ENCODE measurements around the gene GPR84.

Gene GPR84

GRCh38 chr12:54394281-54394719 is 30.0 kb upstream of the GPR84 start:
- Histone ChIP-seq H3K4me2 (ENCODE audit: low read length) (no peak overlapping the region), H3K56ac (ENCODE audit: low read length) (no peak overlapping the region), H3K36me3 (ENCODE audit: control insufficient read depth, insufficient read depth, low read length) (peaks cover 20% of the 10 kb centered on the region), H3K4me1 (ENCODE audit: control insufficient read depth, low read depth, low read length) (peaks cover 14% of the 10 kb centered on the region), H2BK120ac (ENCODE audit: low read depth, low read length) (no peak overlapping the region), H3K4ac (ENCODE audit: low read depth, low read length) (no peak overlapping the region), H4K5ac (ENCODE audit: low read length) (no peak overlapping the region), H2AK5ac (ENCODE audit: low read length) (no peak overlapping the region), H3K79me2 (ENCODE audit: control insufficient read depth, insufficient read depth, low read length) (no peaks in the 10 kb centered on the region), H3K23ac (ENCODE audit: low read length) (no peak overlapping the region), H2BK15ac (replicated peaks; ENCODE audit: low read depth) (no peak overlapping the region), H3K4me3 (ENCODE audit: low read length) (no peak overlapping the region), H2BK5ac (ENCODE audit: low read length) (no peak overlapping the region), H3K79me1 (ENCODE audit: low read length) (peaks cover 2% of the 10 kb centered on the region), H3K27me3 (ENCODE audit: insufficient read depth, low read length, poor library complexity) (no peaks in the 10 kb centered on the region), H3K27ac (ENCODE audit: low read depth, low read length) (no peak overlapping the region), H3K9ac (ENCODE audit: low read length) (no peak overlapping the region), H4K8ac (ENCODE audit: low read depth, low read length) (no peak overlapping the region), H3K18ac (ENCODE audit: low read length) (no peak overlapping the region)
- no CpG with 5 or more reads among the region's 4 CpGs for WGBS (ENCODE audit: extremely low coverage, insufficient coverage, low lambda C conversion rate)
- peak; percentile 86 for DNase-seq

GRCh38 chr12:54393743-54394142 is 29.5 kb upstream of the GPR84 start:
- H3K27me3 ChIP-seq (ENCODE audit: insufficient read depth, low read length, poor library complexity) = no peaks in the 10 kb centered on the region
- no peak overlapping the region for H3K4ac ChIP-seq (ENCODE audit: low read depth, low read length)
- H2BK5ac ChIP-seq (ENCODE audit: low read length) = no peak overlapping the region
- WGBS (ENCODE audit: extremely low coverage, insufficient coverage, low lambda C conversion rate) = no CpG with 5 or more reads among the region's 3 CpGs
- H3K23ac ChIP-seq (ENCODE audit: low read length) = no peak overlapping the region
- no peak overlapping the region for H3K4me2 ChIP-seq (ENCODE audit: low read length)
- no peak overlapping the region for H2BK120ac ChIP-seq (ENCODE audit: low read depth, low read length)
- H4K5ac ChIP-seq (ENCODE audit: low read length) = no peak overlapping the region
- H3K4me3 ChIP-seq (ENCODE audit: low read length) = no peak overlapping the region
- H3K18ac ChIP-seq (ENCODE audit: low read length) = no peak overlapping the region
- H3K56ac ChIP-seq (ENCODE audit: low read length) = no peak overlapping the region
- no peak overlapping the region for H3K27ac ChIP-seq (ENCODE audit: low read depth, low read length)
- no peak overlapping the region for H2BK15ac ChIP-seq (replicated peaks; ENCODE audit: low read depth)
- no peak overlapping the region for H3K9ac ChIP-seq (ENCODE audit: low read length)
- peaks cover 18% of the 10 kb centered on the region for H3K36me3 ChIP-seq (ENCODE audit: control insufficient read depth, insufficient read depth, low read length)
- no peak overlapping the region for H4K8ac ChIP-seq (ENCODE audit: low read depth, low read length)
- no peaks in the 10 kb centered on the region for H3K79me2 ChIP-seq (ENCODE audit: control insufficient read depth, insufficient read depth, low read length)
- H2AK5ac ChIP-seq (ENCODE audit: low read length) = no peak overlapping the region
- peaks cover 18% of the 10 kb centered on the region for H3K4me1 ChIP-seq (ENCODE audit: control insufficient read depth, low read depth, low read length)
- H3K79me1 ChIP-seq (ENCODE audit: low read length) = peaks cover 2% of the 10 kb centered on the region
- no peak for DNase-seq

- DNase-seq = no peak
- H3K4me2 ChIP-seq (ENCODE audit: low read length) = no peak overlapping the region
- H3K36me3 ChIP-seq (ENCODE audit: control insufficient read depth, insufficient read depth, low read length) = peaks cover 15% of the 10 kb centered on the region
- no peaks in the 10 kb centered on the region for H3K27me3 ChIP-seq (ENCODE audit: insufficient read depth, low read length, poor library complexity)
- H3K18ac ChIP-seq (ENCODE audit: low read length) = no peak overlapping the region
- H2AK5ac ChIP-seq (ENCODE audit: low read length) = no peak overlapping the region
- H3K4me1 ChIP-seq (ENCODE audit: control insufficient read depth, low read depth, low read length) = peaks cover 23% of the 10 kb centered on the region
- peaks cover 2% of the 10 kb centered on the region for H3K79me1 ChIP-seq (ENCODE audit: low read length)
- no peak overlapping the region for H3K9ac ChIP-seq (ENCODE audit: low read length)
- no peak overlapping the region for H2BK120ac ChIP-seq (ENCODE audit: low read depth, low read length)
- no peak overlapping the region for H2BK5ac ChIP-seq (ENCODE audit: low read length)
- no CpG with 5 or more reads among the region's 6 CpGs for WGBS (ENCODE audit: extremely low coverage, insufficient coverage, low lambda C conversion rate)
- no peak overlapping the region for H3K27ac ChIP-seq (ENCODE audit: low read depth, low read length)
- H4K5ac ChIP-seq (ENCODE audit: low read length) = no peak overlapping the region
- H3K23ac ChIP-seq (ENCODE audit: low read length) = no peak overlapping the region
- H3K4ac ChIP-seq (ENCODE audit: low read depth, low read length) = no peak overlapping the region
- H3K79me2 ChIP-seq (ENCODE audit: control insufficient read depth, insufficient read depth, low read length) = no peaks in the 10 kb centered on the region
- no peak overlapping the region for H2BK15ac ChIP-seq (replicated peaks; ENCODE audit: low read depth)
- no peak overlapping the region for H4K8ac ChIP-seq (ENCODE audit: low read depth, low read length)
- no peak overlapping the region for H3K4me3 ChIP-seq (ENCODE audit: low read length)
- peak overlapping the region; percentile 11 for H3K56ac ChIP-seq (ENCODE audit: low read length)
Measured at GRCh38 chr12:54393207-54393609, 28.9 kb upstream of the GPR84 start.

- H2BK5ac ChIP-seq (ENCODE audit: low read length) = no peak overlapping the region
- no peak overlapping the region for H3K4ac ChIP-seq (ENCODE audit: low read depth, low read length)
- H3K27ac ChIP-seq (ENCODE audit: low read depth, low read length) = no peak overlapping the region
- peaks cover 28% of the 10 kb centered on the region for H3K4me1 ChIP-seq (ENCODE audit: control insufficient read depth, low read depth, low read length)
- H3K4me2 ChIP-seq (ENCODE audit: low read length) = no peak overlapping the region
- H2BK120ac ChIP-seq (ENCODE audit: low read depth, low read length) = no peak overlapping the region
- no peak overlapping the region for H4K8ac ChIP-seq (ENCODE audit: low read depth, low read length)
- H3K9ac ChIP-seq (ENCODE audit: low read length) = no peak overlapping the region
- H3K36me3 ChIP-seq (ENCODE audit: control insufficient read depth, insufficient read depth, low read length) = peaks cover 15% of the 10 kb centered on the region
- H3K27me3 ChIP-seq (ENCODE audit: insufficient read depth, low read length, poor library complexity) = no peaks in the 10 kb centered on the region
- H2AK5ac ChIP-seq (ENCODE audit: low read length) = no peak overlapping the region
- no peak overlapping the region for H4K5ac ChIP-seq (ENCODE audit: low read length)
- peak overlapping the region; percentile 11 for H3K56ac ChIP-seq (ENCODE audit: low read length)
- H3K23ac ChIP-seq (ENCODE audit: low read length) = no peak overlapping the region
- no peak for DNase-seq
- no peak overlapping the region for H2BK15ac ChIP-seq (replicated peaks; ENCODE audit: low read depth)
- WGBS (ENCODE audit: extremely low coverage, insufficient coverage, low lambda C conversion rate) = no CpG with 5 or more reads among the region's 8 CpGs
- no peaks in the 10 kb centered on the region for H3K79me2 ChIP-seq (ENCODE audit: control insufficient read depth, insufficient read depth, low read length)
- peaks cover 2% of the 10 kb centered on the region for H3K79me1 ChIP-seq (ENCODE audit: low read length)
- H3K4me3 ChIP-seq (ENCODE audit: low read length) = no peak overlapping the region
- H3K18ac ChIP-seq (ENCODE audit: low read length) = no peak overlapping the region
Measured at GRCh38 chr12:54392485-54393206, 28.4 kb upstream of the GPR84 start.

- Histone ChIP-seq H3K4ac (ENCODE audit: low read depth, low read length) (no peak overlapping the region), H3K4me1 (ENCODE audit: control insufficient read depth, low read depth, low read length) (peaks cover 44% of the 10 kb centered on the region), H3K36me3 (ENCODE audit: control insufficient read depth, insufficient read depth, low read length) (peaks cover 4% of the 10 kb centered on the region), H2AK5ac (ENCODE audit: low read length) (no peak overlapping the region), H3K4me2 (ENCODE audit: low read length) (peak overlapping the region; percentile 84), H4K5ac (ENCODE audit: low read length) (no peak overlapping the region), H2BK15ac (replicated peaks; ENCODE audit: low read depth) (peak overlapping the region; percentile 45), H3K27ac (ENCODE audit: low read depth, low read length) (no peak overlapping the region), H2BK5ac (ENCODE audit: low read length) (peak overlapping the region; percentile 58), H3K23ac (ENCODE audit: low read length) (peak overlapping the region; percentile 39), H2BK120ac (ENCODE audit: low read depth, low read length) (peak overlapping the region; percentile 50), H3K79me2 (ENCODE audit: control insufficient read depth, insufficient read depth, low read length) (no peaks in the 10 kb centered on the region), H3K9ac (ENCODE audit: low read length) (peak overlapping the region; percentile 88), H3K79me1 (ENCODE audit: low read length) (no peaks in the 10 kb centered on the region), H3K27me3 (ENCODE audit: insufficient read depth, low read length, poor library complexity) (no peaks in the 10 kb centered on the region), H3K18ac (ENCODE audit: low read length) (peak overlapping the region; percentile 77), H3K4me3 (ENCODE audit: low read length) (peak overlapping the region; percentile 80), H3K56ac (ENCODE audit: low read length) (peak overlapping the region; percentile 93), H4K8ac (ENCODE audit: low read depth, low read length) (no peak overlapping the region)
- WGBS (ENCODE audit: extremely low coverage, insufficient coverage, low lambda C conversion rate) = no CpG with 5 or more reads among the region's 51 CpGs
- DNase-seq = peak; percentile 86
Measured at GRCh38 chr12:54390668-54391551, 26.6 kb upstream of the GPR84 start.

Measured in mesendoderm (in vitro differentiated cells).